GM12801 (cell line): ENCODE results near the gene PHF1.

Experiments used
- TF ChIP-seq, protein P1 (sequence below): IDR thresholded peaks from one replicate; pipeline ENCODE4 v1.5.1; 2011; ENCODE audit warnings: control low read depth; ENCODE audit not compliant: insufficient read length; ENCODE audit errors: extremely low read depth

PHF1 gene

DNA sequence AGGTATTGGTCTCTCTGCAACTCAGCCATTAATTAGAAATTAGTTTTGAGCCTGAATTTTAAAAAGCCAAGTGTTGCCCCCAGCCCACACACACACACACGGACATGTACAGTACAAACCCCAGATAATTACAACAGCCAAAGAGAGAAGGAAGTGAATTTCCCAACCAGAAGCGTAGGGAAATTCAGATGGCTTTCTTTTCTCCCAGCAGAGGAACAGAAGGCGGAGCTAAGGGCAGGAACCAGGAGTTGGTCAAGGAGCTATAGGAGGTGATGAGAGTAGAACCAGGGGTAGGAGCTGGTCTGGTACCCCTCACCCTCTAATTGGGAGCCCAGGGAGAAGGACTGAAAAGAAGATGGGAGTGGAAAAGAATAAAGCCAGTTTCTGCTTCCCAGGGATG, 39.6 kb downstream of the PHF1 start:
- TF ChIP-seq, protein P1, sequence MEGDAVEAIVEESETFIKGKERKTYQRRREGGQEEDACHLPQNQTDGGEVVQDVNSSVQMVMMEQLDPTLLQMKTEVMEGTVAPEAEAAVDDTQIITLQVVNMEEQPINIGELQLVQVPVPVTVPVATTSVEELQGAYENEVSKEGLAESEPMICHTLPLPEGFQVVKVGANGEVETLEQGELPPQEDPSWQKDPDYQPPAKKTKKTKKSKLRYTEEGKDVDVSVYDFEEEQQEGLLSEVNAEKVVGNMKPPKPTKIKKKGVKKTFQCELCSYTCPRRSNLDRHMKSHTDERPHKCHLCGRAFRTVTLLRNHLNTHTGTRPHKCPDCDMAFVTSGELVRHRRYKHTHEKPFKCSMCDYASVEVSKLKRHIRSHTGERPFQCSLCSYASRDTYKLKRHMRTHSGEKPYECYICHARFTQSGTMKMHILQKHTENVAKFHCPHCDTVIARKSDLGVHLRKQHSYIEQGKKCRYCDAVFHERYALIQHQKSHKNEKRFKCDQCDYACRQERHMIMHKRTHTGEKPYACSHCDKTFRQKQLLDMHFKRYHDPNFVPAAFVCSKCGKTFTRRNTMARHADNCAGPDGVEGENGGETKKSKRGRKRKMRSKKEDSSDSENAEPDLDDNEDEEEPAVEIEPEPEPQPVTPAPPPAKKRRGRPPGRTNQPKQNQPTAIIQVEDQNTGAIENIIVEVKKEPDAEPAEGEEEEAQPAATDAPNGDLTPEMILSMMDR, result no peak

DNA sequence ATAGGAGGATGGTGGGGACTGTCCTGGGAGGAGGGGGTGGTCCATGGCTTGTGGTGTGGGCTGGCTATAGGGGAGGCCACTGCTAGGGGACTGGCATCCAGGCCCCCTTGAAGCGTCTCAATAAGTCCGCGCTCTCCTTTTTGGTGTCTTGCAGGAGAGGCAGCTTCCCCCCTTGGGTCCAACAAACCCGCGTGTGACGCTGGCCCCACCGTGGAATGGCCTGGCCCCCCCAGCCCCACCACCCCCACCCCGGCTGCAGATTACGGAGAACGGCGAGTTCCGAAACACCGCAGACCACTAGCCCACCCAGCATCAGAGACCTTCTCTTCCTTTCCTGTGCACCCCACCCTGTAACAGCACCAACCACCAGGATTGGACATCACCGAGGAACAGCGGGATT, 40.8 kb downstream of the PHF1 start:
- TF ChIP-seq, protein P1, result no peak

DNA sequence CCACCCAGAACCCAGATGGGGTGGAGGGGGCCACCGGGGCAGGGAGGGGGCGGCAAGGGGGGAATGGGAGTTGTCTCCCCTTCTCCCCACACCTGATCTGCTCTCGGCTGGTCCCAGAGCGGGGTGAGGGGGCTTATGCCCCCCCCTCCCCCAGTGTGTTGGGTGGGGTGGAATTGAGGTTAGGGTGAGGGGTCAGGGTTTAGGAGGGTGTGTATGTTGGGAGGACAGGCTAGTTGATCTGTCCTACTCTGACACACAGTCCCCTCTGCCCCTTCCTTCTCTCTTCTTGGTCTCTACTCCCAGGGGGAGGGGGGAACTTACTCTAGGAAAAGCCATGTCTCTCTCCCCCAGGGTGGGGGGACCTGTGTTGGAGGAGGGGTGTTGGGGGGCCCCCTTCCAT, 41.7 kb downstream of the PHF1 start:
- TF ChIP-seq, protein P1, result no peak

DNA sequence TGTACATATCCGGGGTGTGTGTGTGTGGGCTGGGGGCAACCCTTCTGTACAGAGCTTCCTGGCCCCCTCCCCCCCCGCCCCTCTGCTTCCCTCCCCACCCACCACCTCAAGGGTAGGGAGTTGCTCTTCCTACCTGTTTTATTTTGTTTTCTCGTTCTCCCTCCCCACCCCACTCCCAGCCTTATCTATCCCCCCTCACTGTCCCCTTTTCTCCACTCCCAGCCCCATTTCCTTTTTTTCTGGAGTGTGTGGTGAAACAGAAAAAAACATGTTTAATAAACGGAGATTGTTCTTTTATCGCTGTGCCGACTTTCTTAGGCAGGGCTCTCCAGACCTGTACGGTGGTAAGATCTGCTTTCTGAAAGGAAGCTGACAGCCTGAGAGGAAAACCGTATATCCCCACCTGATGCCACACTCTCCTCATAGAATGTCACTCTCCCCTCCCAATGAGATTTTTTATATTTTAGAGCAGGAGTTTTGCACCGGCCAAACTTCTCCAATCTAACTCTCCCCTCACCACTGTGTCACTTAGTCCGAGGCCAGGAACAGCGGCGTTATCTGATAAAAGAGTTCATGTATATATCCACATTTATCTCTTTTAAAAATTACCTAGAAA, 42.7 kb downstream of the PHF1 start:
- TF ChIP-seq, protein P1, result no peak

DNA sequence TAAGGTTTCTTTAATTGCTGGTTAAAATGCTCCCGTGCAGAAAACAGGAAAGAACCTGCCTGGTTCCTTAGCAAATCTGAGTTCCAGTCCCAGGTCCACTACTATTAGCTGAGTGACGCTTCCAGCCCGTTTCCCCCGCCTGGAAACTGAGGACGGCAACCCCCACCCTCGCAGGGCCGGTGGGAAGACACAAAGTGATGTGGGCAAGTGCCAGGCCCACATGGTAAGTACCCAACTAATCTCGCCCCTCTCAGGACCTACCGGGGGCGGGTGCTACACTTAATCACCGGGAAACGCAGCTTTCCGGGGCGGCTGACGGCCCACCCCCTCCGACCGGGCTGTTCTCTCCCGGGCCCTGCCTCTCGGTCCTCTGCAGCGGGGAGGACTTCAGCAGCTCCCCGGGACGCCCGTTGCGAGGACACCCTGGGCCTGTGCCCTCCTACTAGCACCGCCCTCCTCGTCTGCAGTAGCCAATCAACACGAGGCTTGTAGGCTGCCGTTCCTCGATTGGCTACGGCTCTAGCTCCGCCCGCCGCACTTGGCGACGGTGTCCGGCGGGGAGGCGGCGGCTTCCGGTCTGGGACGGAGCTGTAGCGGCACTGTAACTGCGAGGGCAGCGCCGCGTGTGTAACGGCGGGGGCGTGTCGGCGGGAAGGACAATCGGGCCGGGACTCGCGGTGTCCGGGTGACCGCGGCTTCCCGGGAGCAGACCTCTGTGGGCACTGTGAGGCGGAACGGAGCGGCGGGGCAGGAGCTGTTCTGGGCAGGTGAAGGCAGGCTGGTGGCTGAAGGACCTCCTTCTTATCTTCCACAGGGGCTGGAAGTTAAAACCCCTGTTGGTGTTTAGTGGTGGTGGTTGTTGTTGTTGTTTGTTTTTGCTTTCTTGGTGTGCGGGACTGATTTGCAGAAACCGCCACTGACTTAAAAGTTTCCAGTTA, 43.5 kb downstream of the PHF1 start, which contains the start of gene ZBTB9:
Gene ZBTB9, plus strand, starts transcription at position 568 of the 938 bp plus-strand sequence. CDS start 525 bp downstream, outside the sequence.
- TF ChIP-seq, protein P1, result no peak

DNA sequence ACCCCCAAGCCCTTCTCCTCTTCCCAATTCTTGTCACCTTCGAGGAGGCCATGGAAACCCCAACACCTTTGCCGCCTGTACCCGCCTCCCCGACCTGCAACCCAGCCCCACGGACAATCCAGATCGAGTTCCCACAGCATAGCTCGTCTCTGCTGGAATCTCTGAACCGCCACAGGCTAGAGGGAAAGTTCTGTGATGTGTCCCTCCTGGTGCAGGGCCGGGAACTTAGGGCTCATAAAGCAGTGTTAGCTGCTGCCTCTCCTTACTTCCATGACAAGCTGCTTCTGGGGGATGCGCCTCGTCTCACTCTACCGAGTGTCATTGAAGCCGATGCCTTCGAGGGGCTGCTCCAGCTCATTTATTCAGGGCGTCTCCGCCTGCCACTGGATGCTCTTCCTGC, 44.2 kb downstream of the PHF1 start:
- TF ChIP-seq, protein P1, result no peak

DNA sequence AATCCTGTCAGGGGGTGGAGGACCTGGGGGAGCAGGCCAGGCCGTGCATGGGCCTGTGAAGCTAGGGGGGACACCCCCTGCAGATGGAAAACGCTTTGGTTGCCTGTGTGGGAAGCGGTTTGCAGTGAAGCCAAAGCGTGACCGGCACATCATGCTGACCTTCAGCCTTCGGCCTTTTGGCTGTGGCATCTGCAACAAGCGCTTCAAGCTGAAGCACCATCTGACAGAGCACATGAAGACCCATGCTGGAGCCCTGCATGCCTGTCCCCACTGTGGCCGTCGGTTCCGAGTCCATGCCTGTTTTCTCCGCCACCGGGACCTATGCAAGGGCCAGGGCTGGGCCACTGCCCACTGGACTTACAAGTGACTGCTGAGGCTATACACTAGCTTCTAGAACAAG, 45.3 kb downstream of the PHF1 start:
- TF ChIP-seq, protein P1, result no peak
